ENCODE results near the gene IREB2. TPM values are rescaled to one million over a fixed set of nuclear protein-coding genes. Genes with fewer than 3 reads are reported as not detected.

The IREB2 gene
- total RNA-seq, 2 experiments from 2014 or later, result 57.8 to 61.5 TPM

DNA sequence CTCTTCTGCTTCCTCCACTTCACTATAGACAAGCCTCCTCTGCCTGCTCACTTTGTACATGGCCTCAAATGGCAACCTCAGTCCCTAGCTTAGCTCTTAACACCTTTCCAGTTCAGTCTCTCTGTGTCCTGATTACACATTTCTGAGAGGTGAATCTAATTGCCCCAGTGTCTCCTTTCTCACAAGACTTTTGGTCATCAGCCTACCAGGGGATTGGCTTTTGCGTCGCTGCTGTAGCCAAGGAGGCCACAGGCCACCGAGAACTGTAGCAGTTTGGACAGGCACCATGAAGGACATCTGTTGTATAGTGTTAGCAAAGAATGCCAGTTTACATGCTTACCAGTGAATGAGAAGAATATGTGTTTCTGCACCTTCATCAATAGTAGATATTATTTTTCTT, 8.5 kb downstream of the IREB2 start:
- Mint-ChIP-seq H3K9me3 (no peaks in the 10 kb centered on the region), H3K4me3 (no peak overlapping the region), H3K27me3 (no peaks in the 10 kb centered on the region), H3K27ac (no peak overlapping the region), H3K36me3 (ENCODE audit: low read depth) (peaks cover 48% of the 10 kb centered on the region), H3K4me1 (peaks cover 29% of the 10 kb centered on the region)
- no peak for DNase-seq
- ChIA-PET CTCF (interaction anchor here (0.6 to 0.7 kb wide), 2 partner anchors 23 to 29 kb away, joined by 3 to 5 read pairs; no protein-coding TSS in a partner anchor), POLR2A (interaction anchor here (1.3 kb wide), 1 partner anchor 9 kb away, joined by 5 read pairs; the partner anchor contains the start of gene IREB2)

DNA sequence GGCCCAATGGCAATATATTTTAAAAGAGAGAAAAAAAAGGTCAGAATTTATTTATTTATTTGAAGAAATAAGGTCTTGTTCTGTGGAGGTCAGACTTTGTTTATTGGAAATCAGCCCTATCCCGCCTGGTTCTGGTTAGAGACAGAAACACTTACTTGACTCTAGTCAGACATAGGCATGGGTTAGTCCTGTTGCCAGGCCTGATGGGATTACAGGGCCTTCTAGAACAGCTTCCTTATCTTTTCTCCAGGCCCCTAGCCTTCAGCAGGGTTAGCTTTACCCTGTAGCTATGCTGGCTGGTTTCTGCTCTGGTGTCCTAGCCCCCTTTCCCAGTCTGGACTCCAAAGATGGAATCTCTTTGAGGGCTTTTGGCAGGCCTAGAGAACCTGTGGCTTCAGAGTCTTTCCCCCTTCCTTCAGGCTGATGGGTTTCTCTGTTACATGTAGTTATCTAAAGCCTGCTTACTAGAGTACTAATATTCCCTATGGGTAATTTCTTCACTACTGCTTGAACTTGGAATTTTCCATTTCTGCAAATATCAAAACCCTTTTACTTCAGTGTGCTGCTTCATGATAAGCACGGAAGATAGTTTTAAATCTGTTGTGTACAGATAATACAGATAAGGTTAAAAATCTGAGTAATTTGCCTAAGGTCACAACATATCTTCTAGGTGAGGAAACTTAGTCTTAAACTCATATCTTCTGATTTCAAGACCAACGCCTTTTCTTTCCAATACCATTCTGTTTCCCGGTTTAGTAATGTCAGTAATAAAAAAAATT, 10.6 kb downstream of the IREB2 start:
- ChIA-PET CTCF (interaction anchor here (1.0 kb wide), 1 partner anchor 10 kb away, joined by 3 read pairs; no protein-coding TSS in a partner anchor), POLR2A (interaction anchor here (0.8 to 4.0 kb wide), 4 partner anchors 10 to 93 kb away, joined by 3 to 37 read pairs (median 4); partner anchors contain the start of gene IREB2)
- H3K27me3 Mint-ChIP-seq, result no peaks in the 10 kb centered on the region
- no peak for DNase-seq
- H3K9me3 Mint-ChIP-seq, result no peaks in the 10 kb centered on the region
- peaks cover 31% of the 10 kb centered on the region for H3K4me1 Mint-ChIP-seq
- H3K36me3 Mint-ChIP-seq (ENCODE audit: low read depth), result peaks cover 43% of the 10 kb centered on the region
- H3K4me3 Mint-ChIP-seq, result no peak overlapping the region
- no peak overlapping the region for H3K27ac Mint-ChIP-seq

DNA sequence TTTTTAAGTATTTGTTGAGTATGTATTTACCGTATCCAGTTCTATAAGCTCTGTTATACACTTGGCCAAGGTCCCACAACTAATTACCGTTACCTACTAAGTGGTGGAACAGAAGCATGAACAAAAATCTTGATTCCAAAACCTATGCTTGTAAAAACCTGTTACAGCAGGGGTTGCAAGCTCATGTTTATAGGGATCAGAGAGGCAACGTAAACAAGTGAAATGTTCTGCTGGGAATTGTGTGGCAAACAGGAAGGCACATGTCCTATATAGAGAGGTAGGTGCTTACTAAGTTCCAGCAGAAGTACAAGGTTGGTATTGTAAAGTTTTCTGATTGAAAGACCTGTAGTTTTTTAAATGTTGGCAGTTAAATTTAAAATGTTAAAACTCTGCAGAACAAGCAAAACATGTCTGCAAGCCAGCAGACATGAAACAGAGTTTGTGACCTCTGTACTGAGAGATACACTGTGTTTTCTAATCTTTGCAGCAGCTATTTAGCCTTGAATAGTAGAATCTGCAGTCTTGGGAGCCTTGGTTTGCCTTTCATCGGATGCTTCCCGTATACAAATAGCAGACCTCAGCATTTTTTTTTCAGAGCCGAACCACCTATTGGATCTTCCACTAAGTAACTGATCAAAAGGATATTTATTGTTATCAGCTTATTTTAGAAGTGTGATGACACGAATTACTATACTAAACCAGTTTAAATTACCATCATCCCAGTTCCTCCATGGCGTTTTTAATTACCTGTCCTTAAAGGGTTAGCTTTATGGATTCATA, 11.4 kb downstream of the IREB2 start:
- ChIA-PET POLR2A (interaction anchor here (0.8 to 4.0 kb wide), 5 partner anchors 10 to 140 kb away, joined by 3 to 37 read pairs (median 3); partner anchors contain the start of gene IREB2), CTCF (interaction anchor here (1.1 to 2.1 kb wide), 3 partner anchors 8 to 26 kb away, joined by 3 to 10 read pairs (median 6); no protein-coding TSS in a partner anchor)
- no peak for DNase-seq
- peaks cover 30% of the 10 kb centered on the region for H3K4me1 Mint-ChIP-seq
- no peaks in the 10 kb centered on the region for H3K27me3 Mint-ChIP-seq
- no peaks in the 10 kb centered on the region for H3K9me3 Mint-ChIP-seq
- H3K4me3 Mint-ChIP-seq, result no peak overlapping the region
- peaks cover 41% of the 10 kb centered on the region for H3K36me3 Mint-ChIP-seq (ENCODE audit: low read depth)
- H3K27ac Mint-ChIP-seq, result no peak overlapping the region

DNA sequence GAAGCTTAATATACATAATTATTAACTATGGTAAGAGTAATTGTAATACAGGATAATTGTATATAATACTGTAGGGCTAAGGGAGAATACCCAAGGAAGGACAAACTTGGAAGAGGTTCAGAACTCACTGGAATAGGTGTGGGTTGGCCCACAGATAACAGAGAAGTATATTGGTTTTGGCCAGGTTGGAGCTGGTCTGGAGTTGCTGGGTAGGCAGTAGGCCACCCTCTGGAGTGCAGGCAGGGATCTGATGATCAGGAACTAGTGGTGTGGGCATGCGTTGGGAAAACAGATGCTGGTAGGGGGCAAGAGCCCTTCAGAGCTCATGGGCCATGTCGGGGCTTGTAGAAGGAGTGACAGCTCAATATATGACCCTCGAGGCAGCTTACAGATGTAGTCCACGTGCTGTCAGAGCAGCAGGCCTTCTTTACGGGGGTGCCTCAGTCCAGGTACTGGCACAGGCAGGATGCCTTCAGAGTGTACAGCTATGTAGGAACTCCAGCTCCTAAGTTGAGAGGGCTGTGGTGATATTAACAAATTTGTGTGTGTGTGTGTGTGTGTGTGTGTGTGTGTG, 12.4 kb downstream of the IREB2 start:
- POLR2A ChIA-PET, result interaction anchor here (0.8 to 4.0 kb wide), 4 partner anchors 9 to 91 kb away, joined by 3 to 37 read pairs (median 4); partner anchors contain the start of gene IREB2
- no peak for DNase-seq
- no peaks in the 10 kb centered on the region for H3K9me3 Mint-ChIP-seq
- CTCF ChIA-PET, result interaction anchor here (1.1 to 2.1 kb wide), 3 partner anchors 9 to 27 kb away, joined by 3 to 10 read pairs (median 6); no protein-coding TSS in a partner anchor
- no peak overlapping the region for H3K27ac Mint-ChIP-seq
- no peaks in the 10 kb centered on the region for H3K27me3 Mint-ChIP-seq
- H3K4me3 Mint-ChIP-seq, result no peak overlapping the region
- H3K36me3 Mint-ChIP-seq (ENCODE audit: low read depth), result peaks cover 40% of the 10 kb centered on the region
- H3K4me1 Mint-ChIP-seq, result peaks cover 35% of the 10 kb centered on the region

DNA sequence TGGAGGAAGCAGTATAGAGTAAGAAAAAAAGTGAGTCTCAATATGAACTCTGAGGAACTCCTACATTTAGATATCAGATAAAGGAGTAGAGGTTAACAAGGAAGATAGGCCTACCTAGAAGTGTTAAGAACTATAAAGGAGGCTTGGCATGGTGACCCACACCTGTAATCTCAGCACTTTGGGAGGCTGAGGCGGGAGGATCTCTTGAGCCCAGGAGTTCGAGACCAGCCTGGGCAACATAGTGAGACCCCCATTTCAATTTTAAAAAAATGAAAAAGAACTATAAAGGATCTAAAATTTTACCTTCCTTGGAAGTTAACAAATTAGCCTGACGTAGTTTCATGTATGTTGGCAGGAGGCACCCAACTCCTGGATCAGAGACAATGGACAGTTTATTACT, 14.5 kb downstream of the IREB2 start:
- no peaks in the 10 kb centered on the region for H3K27me3 Mint-ChIP-seq
- peaks cover 25% of the 10 kb centered on the region for H3K36me3 Mint-ChIP-seq (ENCODE audit: low read depth)

DNA sequence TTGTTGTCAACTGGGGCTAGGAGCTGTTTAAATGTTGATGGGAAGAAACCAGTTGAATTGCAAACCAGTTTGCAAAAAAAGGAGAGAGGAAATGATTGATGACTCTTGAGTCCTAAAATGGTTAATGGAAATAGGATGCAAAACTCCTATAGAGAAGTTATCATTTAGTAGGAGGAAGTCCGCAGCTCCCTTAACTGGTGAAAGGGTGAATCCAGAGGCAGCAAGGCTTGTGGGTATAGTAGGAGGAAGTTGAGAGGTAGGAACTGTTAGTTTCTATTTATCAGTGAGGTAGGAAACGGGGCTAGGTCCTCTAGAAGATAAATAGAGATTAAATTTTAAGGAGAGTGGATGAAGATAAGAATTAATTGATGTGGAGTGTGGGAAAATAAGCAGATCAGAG, 15.4 kb downstream of the IREB2 start:
- CTCF ChIA-PET, result no interaction called here
- Mint-ChIP-seq H3K4me3 (no peak overlapping the region), H3K27ac (no peak overlapping the region), H3K4me1 (peaks cover 50% of the 10 kb centered on the region), H3K27me3 (no peaks in the 10 kb centered on the region), H3K36me3 (ENCODE audit: low read depth) (peaks cover 21% of the 10 kb centered on the region), H3K9me3 (no peaks in the 10 kb centered on the region)
- POLR2A ChIA-PET, result interaction anchor here (1.0 kb wide), 1 partner anchor 16 kb away, joined by 9 read pairs; the partner anchor contains the start of gene IREB2
- no peak for DNase-seq

More for the DNA sequence above, 14.5 kb downstream of the IREB2 start:
- no peak overlapping the region for H3K4me3 Mint-ChIP-seq
- no peak overlapping the region for H3K27ac Mint-ChIP-seq
- CTCF ChIA-PET, result no interaction called here
- DNase-seq, result no peak
- POLR2A ChIA-PET, result interaction anchor here (1.0 kb wide), 1 partner anchor 15 kb away, joined by 9 read pairs; the partner anchor contains the start of gene IREB2
- peaks cover 51% of the 10 kb centered on the region for H3K4me1 Mint-ChIP-seq
- no peaks in the 10 kb centered on the region for H3K9me3 Mint-ChIP-seq

DNA sequence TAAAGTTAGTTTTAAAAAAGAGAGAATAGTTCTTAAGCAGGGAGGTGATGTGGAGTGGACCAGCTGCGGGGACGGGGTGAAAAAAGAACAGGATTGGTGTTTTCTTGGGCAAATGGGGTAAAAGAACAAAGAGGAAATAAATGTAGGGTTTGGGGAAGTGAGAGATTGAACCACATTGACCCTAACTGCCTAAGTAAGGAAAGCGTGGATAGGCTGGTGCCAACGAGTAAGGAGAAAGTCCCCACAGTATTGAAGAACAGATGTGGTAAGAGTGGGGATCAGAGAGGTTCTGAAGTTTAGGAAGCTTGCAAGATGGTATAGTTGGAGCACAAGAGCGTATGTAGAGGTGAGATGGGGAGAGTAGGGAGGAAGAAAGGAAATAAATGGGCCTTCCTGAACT, 17.0 kb downstream of the IREB2 start:
- peaks cover 15% of the 10 kb centered on the region for H3K36me3 Mint-ChIP-seq (ENCODE audit: low read depth)
- POLR2A ChIA-PET, result no interaction called here
- CTCF ChIA-PET, result no interaction called here
- DNase-seq, result no peak
- H3K4me3 Mint-ChIP-seq, result no peak overlapping the region
- H3K4me1 Mint-ChIP-seq, result peaks cover 51% of the 10 kb centered on the region
- no peak overlapping the region for H3K27ac Mint-ChIP-seq
- H3K9me3 Mint-ChIP-seq, result no peaks in the 10 kb centered on the region
- H3K27me3 Mint-ChIP-seq, result no peaks in the 10 kb centered on the region

DNA sequence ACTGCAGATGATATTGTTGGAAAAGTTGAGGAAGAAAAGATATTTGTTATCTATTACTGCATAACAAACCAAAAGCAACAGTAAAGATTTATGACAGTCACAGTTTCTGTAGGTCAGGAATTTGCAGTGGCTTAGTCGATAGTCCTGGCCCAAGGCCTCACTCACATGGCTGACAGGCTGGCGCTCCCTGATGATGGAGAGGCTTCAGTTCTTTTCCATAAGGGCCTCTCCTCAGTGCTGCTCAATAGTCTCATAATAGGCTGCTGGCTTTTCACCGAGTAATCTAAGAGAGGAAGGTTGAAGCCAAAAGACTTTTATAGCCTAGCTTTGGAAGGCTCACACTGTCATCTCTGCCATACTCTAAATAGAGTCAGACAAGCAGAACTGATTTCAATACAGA, 17.7 kb downstream of the IREB2 start:
- Mint-ChIP-seq H3K9me3 (no peaks in the 10 kb centered on the region), H3K36me3 (ENCODE audit: low read depth) (peaks cover 15% of the 10 kb centered on the region), H3K27ac (no peak overlapping the region), H3K4me3 (no peak overlapping the region), H3K4me1 (peaks cover 47% of the 10 kb centered on the region), H3K27me3 (no peaks in the 10 kb centered on the region)
- DNase-seq, result no peak
- ChIA-PET POLR2A (no interaction called here), CTCF (no interaction called here)

DNA sequence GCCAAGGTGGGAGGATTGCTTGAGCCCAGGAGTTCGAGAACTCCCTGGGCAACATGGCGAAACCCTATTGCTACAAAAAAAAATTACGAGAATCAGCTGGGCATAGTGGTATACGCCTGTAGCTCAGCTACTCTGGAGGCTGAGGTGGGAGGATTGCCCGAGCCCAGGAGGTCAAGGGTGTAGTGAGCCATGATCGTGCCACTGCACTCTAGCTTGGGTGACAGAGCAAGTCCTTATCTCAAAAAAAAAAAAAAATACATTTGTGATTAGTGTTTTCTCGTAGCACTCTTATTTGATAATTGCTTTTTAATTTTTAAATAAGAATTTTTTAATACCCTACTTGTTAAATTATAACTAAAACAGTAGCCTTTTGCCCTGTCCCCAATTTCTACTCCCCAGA, 18.4 kb downstream of the IREB2 start:
- ChIA-PET CTCF (no interaction called here), POLR2A (no interaction called here)
- Mint-ChIP-seq H3K27ac (no peak overlapping the region), H3K4me3 (no peak overlapping the region), H3K27me3 (no peaks in the 10 kb centered on the region), H3K36me3 (ENCODE audit: low read depth) (peaks cover 15% of the 10 kb centered on the region), H3K9me3 (no peaks in the 10 kb centered on the region), H3K4me1 (peaks cover 54% of the 10 kb centered on the region)
- no peak for DNase-seq

DNA sequence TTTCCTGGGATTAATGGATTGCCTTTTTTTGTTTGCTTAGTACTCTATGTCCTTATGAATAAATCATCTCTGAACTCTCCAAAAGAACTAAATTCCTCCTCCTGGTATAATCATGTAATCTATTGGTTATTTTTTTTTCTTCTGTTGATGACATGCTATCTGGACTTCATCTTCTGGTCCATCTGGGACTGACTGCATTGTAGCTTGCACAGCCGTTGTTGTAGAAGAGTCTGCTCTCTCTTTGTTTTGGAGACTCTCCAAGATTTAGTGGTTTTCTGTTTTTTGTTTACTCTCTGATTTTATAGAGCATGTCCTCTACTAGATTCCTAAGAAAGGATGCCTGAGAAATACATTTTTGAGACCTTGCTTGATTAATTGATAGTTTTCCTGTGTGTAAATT, 19.1 kb downstream of the IREB2 start:
- ChIA-PET POLR2A (no interaction called here), CTCF (no interaction called here)
- no peaks in the 10 kb centered on the region for H3K27me3 Mint-ChIP-seq
- DNase-seq, result no peak
- peaks cover 12% of the 10 kb centered on the region for H3K36me3 Mint-ChIP-seq (ENCODE audit: low read depth)
- no peaks in the 10 kb centered on the region for H3K9me3 Mint-ChIP-seq
- H3K27ac Mint-ChIP-seq, result no peak overlapping the region
- peaks cover 55% of the 10 kb centered on the region for H3K4me1 Mint-ChIP-seq
- H3K4me3 Mint-ChIP-seq, result no peak overlapping the region

DNA sequence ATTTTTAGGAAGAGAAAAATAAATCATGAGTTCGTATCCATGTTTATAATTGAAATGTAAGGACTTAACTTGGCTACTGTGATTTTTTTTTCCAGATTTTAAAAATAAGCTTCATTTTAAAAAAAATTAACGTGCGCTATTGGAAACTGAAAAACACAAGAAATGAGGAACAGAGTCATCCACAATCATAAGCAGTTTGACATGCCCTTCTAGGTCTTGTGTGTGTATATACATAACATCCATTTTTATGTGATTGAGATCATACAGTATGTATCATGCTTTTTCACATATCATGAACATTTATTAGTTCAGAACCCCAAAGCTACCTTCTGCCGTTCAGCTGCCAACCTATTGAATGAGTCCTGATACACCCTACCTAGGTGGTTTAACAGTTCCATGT, 22.7 kb downstream of the IREB2 start:
- ChIA-PET CTCF (interaction anchor here (1.0 kb wide), 1 partner anchor 23 kb away, joined by 4 read pairs; the partner anchor contains the start of gene IREB2), POLR2A (interaction anchor here (1.1 to 4.0 kb wide), 4 partner anchors 10 to 80 kb away, joined by 3 to 18 read pairs (median 6); partner anchors contain the start of genes IREB2 and PSMA4)
- Mint-ChIP-seq H3K36me3 (ENCODE audit: low read depth) (peaks cover 28% of the 10 kb centered on the region), H3K4me1 (peaks cover 32% of the 10 kb centered on the region), H3K9me3 (no peaks in the 10 kb centered on the region), H3K27ac (no peak overlapping the region), H3K4me3 (no peak overlapping the region), H3K27me3 (no peaks in the 10 kb centered on the region)
- DNase-seq, result no peak

DNA sequence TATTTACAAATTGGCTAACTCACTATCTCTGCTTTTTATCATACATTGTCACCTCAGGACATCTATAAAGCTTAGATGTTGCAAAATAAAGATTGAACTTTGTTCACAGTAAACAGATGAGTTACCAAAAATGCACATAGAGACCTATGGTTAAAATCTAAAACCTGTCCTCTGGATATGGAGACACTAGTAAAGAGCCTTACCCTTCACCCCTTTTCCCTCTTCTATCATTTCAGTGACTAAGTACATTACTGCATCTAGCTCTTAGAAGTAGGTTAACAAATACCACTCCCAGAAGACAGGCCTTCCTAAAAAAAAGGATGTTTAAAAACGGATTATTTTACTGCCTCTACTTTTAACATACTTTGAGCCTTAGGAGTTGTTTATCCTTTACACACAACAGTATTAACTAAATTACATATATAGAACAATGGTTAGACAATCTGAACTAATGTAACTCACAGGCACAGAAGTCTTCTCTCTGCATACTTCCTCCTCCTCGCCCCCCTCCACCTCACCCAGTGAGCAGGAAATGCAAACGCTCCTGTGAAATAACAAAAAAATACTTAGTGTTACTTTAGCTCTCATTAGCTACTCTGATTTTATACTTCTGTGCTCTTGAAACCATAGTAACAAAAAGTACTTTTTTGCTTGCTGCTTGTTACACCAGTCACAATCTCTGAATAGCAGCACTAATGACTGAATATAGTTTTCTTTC, 23.3 kb downstream of the IREB2 start:
- POLR2A ChIA-PET, result interaction anchor here (1.4 to 4.0 kb wide), 3 partner anchors 11 to 79 kb away, joined by 4 to 18 read pairs (median 7); partner anchors contain the start of genes IREB2 and PSMA4
- H3K4me3 Mint-ChIP-seq, result no peak overlapping the region

More for the DNA sequence above, 23.3 kb downstream of the IREB2 start:
- H3K27me3 Mint-ChIP-seq, result no peaks in the 10 kb centered on the region
- H3K36me3 Mint-ChIP-seq (ENCODE audit: low read depth), result peaks cover 29% of the 10 kb centered on the region
- peak; percentile 28 for DNase-seq
- H3K27ac Mint-ChIP-seq, result peak overlapping the region; percentile 53
- H3K9me3 Mint-ChIP-seq, result no peaks in the 10 kb centered on the region
- CTCF ChIA-PET, result interaction anchor here (1.0 kb wide), 1 partner anchor 24 kb away, joined by 4 read pairs; the partner anchor contains the start of gene IREB2
- H3K4me1 Mint-ChIP-seq, result peaks cover 27% of the 10 kb centered on the region

Data from activated CD4-positive, alpha-beta memory T cell treated with anti-CD3 and anti-CD28 coated beads, Interleukin-2, amount 10 ng/mL, durations not matched to agents 7 days and 5 days (primary cell).